Neutrophil (primary cell): ENCODE measurements around the gene HYAL2.

ENCODE experiments used
- H3K27ac ChIP-seq: fragments of 200-600 bp; sonication (generic); 2 replicates; pipeline ENCODE4 v1.5.1; 2016; ENCODE audit warnings: mild to moderate bottlenecking, moderate library complexity
- H3K27me3 ChIP-seq: fragments of 200-600 bp; sonication (generic); 2 replicates; pipeline ENCODE4 v1.6.0; 2016; ENCODE audit warnings: mild to moderate bottlenecking
- H3K36me3 ChIP-seq: fragments of 200-600 bp; sonication (generic); 2 replicates; pipeline ENCODE4 v1.5.1; 2017
- H3K4me1 ChIP-seq, 2 experiments: fragments of 200-600 bp in 1 of 2; sonication (generic) in 1 of 2; 1 replicate in 1 of 2; 2 replicates in 1 of 2; pipeline versions ENCODE4 v1.5.1 to v1.6.1; 2013 to 2016; ENCODE audit warnings: low read depth in 1 of 2, low read length in 1 of 2, mild to moderate bottlenecking in 1 of 2, moderate library complexity in 1 of 2; ENCODE audit not compliant: control insufficient read depth in 1 of 2, insufficient read depth in 1 of 2
- H3K4me3 ChIP-seq, 2 experiments: fragments of 200-600 bp in 1 of 2; sonication (generic) in 1 of 2; 1 replicate in 1 of 2; 2 replicates in 1 of 2; pipeline ENCODE4 v1.5.1; 2013 to 2016; ENCODE audit warnings: low read depth in 1 of 2, low read length in 1 of 2, mild to moderate bottlenecking in 1 of 2, moderate library complexity in 1 of 2
- H3K9me3 ChIP-seq: fragments of 200-600 bp; sonication (generic); 2 replicates; pipeline ENCODE4 v1.5.1; 2016
- TF ChIP-seq, protein P1 (sequence below): fragments of 200-600 bp; sonication (generic); IDR thresholded peaks from 2 replicates; pipeline ENCODE4 v1.5.1; 2016; ENCODE audit warnings: antibody characterized with exemption

The HYAL2 gene

DNA sequence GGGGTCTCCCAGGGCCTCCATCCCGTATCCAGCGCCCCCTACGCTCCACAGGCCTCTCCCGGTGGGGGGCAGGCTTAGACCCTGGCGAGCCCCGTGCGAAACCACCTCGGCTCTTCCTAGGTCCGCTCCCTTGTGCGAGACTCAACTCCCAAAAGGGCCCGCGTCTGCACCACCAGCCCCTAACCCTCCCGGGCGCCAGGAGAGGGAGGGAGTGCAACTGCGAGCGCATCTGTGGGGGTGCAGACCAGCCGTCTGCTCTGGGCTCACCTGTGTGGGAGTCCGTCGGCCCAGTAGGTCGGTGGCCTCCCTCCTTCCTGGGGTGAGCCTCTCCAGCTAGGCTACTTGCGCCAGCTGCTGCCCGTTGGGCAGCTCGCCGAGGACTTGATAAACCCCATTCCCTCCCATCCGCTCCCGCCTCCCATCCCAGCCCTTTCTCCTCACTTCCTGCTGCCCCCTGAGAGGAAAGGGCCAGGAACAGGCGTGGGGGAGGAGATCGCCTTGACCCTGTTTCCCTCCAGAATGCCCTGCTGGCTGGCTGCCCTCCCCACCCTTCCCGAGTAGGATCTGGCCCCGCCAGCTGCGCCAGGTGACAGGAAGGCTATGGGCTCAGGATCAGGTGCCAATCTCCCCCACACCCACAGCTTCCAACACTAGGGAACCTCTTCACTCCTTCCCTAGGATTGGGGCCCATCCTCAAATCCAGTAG is at the start of gene HYAL2:
Gene HYAL2, minus strand, starts transcription at position 360 of the 706 bp plus-strand sequence. CDS start 2,256 bp downstream, outside the sequence.
- Histone ChIP-seq H3K4me1 (peaks cover 92 to 96% of the 10 kb centered on the region in 2 experiments), H3K36me3 (peaks cover 6% of the 10 kb centered on the region)
- TF ChIP-seq, protein P1, sequence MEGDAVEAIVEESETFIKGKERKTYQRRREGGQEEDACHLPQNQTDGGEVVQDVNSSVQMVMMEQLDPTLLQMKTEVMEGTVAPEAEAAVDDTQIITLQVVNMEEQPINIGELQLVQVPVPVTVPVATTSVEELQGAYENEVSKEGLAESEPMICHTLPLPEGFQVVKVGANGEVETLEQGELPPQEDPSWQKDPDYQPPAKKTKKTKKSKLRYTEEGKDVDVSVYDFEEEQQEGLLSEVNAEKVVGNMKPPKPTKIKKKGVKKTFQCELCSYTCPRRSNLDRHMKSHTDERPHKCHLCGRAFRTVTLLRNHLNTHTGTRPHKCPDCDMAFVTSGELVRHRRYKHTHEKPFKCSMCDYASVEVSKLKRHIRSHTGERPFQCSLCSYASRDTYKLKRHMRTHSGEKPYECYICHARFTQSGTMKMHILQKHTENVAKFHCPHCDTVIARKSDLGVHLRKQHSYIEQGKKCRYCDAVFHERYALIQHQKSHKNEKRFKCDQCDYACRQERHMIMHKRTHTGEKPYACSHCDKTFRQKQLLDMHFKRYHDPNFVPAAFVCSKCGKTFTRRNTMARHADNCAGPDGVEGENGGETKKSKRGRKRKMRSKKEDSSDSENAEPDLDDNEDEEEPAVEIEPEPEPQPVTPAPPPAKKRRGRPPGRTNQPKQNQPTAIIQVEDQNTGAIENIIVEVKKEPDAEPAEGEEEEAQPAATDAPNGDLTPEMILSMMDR: no peak

GRCh38 chr3:50371133-50371685 is 48.7 kb upstream of the HYAL2 start:
- Histone ChIP-seq H3K4me1 (no peaks in the 10 kb centered on the region), H3K4me3 (no peak overlapping the region), H3K9me3 (no peaks in the 10 kb centered on the region), H3K27ac (no peak overlapping the region), H3K27me3 (peaks cover 26% of the 10 kb centered on the region), H3K36me3 (no peaks in the 10 kb centered on the region)
- TF ChIP-seq, protein P1: no peak

More for the DNA sequence above, at the start of gene HYAL2:
- Histone ChIP-seq H3K27ac (peak within 1 kb of the TSS; percentile 95), H3K27me3 (no peaks in the 10 kb centered on the region), H3K9me3 (no peaks in the 10 kb centered on the region), H3K4me3 (peak within 1 kb of the TSS; percentile 72 to 77)

- H3K4me1 ChIP-seq: peaks cover 2 to 3% of the 10 kb centered on the region in 2 experiments
- H3K4me3 ChIP-seq: no peak overlapping the region
- TF ChIP-seq, protein P1: no peak
- H3K27ac ChIP-seq: no peak overlapping the region
- no peaks in the 10 kb centered on the region for H3K9me3 ChIP-seq
- peaks cover 32% of the 10 kb centered on the region for H3K27me3 ChIP-seq
- no peaks in the 10 kb centered on the region for H3K36me3 ChIP-seq
Observed at GRCh38 chr3:50370594-50370993, 48.0 kb upstream of the HYAL2 start.

- H3K27me3 ChIP-seq: peaks cover 36% of the 10 kb centered on the region
- H3K27ac ChIP-seq: no peak overlapping the region
- no peak overlapping the region for H3K4me3 ChIP-seq
- no peaks in the 10 kb centered on the region for H3K36me3 ChIP-seq
- no peaks in the 10 kb centered on the region for H3K9me3 ChIP-seq
- peaks cover 11 to 16% of the 10 kb centered on the region in 2 experiments for H3K4me1 ChIP-seq
- TF ChIP-seq, protein P1: no peak
Observed at GRCh38 chr3:50369012-50369670, 46.6 kb upstream of the HYAL2 start.

DNA sequence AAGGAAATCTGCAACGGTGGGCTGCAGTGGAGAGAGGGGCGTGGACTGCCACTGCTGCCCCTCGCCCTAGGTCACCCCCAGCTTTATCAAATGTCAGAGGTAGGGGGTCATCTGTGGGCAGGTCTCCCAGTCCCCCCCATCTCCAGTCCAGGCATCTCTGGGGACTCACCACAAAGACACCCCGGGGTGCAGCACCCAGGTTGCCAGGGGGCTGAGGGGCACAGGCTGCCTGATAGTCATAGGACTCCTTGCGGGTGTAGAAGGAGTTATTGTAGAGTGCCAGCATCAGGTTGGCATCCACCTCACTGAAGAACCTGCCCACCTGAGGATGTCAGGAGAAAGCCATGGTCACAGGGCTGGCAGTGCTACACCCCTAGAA is 43.3 kb upstream of the HYAL2 start:
- Histone ChIP-seq H3K36me3 (no peaks in the 10 kb centered on the region), H3K4me3 (peak overlapping the region; percentile 79), H3K9me3 (no peaks in the 10 kb centered on the region), H3K4me1 (peaks cover 16% of the 10 kb centered on the region in 2 experiments), H3K27ac (no peak overlapping the region), H3K27me3 (peaks cover 34% of the 10 kb centered on the region)
- TF ChIP-seq, protein P1: no peak
